Loucy (cell line): ENCODE measurements around the gene KIF18B.

ENCODE experiments used
- EZH2phosphoT487 ChIP-seq: fragments of 200-600 bp; IDR thresholded peaks from 2 replicates; pipeline ENCODE4 v1.6.1; 2018; ENCODE audit warnings: antibody characterized with exemption, mild to moderate bottlenecking, moderate library complexity, borderline replicate concordance
- TF ChIP-seq, protein P1 (sequence below): fragments of 200-600 bp; sonication (generic); conservative IDR thresholded peaks from 2 replicates; pipeline ENCODE4 v1.5.1; 2014; ENCODE audit warnings: mild to moderate bottlenecking, antibody characterized with exemption, low read length

GRCh38 chr17:44902135-44902760, 45.3 kb downstream of the KIF18B start:
- no peak for TF ChIP-seq EZH2phosphoT487
- TF ChIP-seq, protein P1, sequence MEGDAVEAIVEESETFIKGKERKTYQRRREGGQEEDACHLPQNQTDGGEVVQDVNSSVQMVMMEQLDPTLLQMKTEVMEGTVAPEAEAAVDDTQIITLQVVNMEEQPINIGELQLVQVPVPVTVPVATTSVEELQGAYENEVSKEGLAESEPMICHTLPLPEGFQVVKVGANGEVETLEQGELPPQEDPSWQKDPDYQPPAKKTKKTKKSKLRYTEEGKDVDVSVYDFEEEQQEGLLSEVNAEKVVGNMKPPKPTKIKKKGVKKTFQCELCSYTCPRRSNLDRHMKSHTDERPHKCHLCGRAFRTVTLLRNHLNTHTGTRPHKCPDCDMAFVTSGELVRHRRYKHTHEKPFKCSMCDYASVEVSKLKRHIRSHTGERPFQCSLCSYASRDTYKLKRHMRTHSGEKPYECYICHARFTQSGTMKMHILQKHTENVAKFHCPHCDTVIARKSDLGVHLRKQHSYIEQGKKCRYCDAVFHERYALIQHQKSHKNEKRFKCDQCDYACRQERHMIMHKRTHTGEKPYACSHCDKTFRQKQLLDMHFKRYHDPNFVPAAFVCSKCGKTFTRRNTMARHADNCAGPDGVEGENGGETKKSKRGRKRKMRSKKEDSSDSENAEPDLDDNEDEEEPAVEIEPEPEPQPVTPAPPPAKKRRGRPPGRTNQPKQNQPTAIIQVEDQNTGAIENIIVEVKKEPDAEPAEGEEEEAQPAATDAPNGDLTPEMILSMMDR, result no peak
